Kidney (tissue), 14 donors: ENCODE measurements around the gene ELN. TPM values are rescaled to one million over a fixed set of nuclear protein-coding genes. Genes with fewer than 3 reads are reported as not detected.

Source experiments
- DNase-seq, 5 donors: peaks; one replicate each; pipeline ENCODE4 v3.0.0-alpha.2; 2013 to 2020
- FAIRE-seq: peaks from 2 replicates; lab custom pipeline; 2012; peaks lifted over from hg19 to GRCh38; lab: Jason Lieb, UNC
- H3K27ac ChIP-seq, 2 donors: one replicate each; pipeline ENCODE4 v1.7.0; 2013; ENCODE audit warnings: low read depth in 2 of 2, low read length in 2 of 2, inconsistent platforms in 1 of 2
- H3K27me3 ChIP-seq: one replicate; pipeline ENCODE4 v1.7.1; 2013; ENCODE audit warnings: low read length, inconsistent platforms; ENCODE audit not compliant: control insufficient read depth, insufficient read depth
- H3K36me3 ChIP-seq, 3 donors: one replicate each; pipeline versions ENCODE4 v1.7.0 to v1.7.1; 2013; ENCODE audit warnings: low read length in 3 of 3, control low read depth in 1 of 3, inconsistent platforms in 1 of 3; ENCODE audit not compliant: insufficient read depth in 3 of 3, control insufficient read depth in 2 of 3
- H3K4me1 ChIP-seq, 3 donors: one replicate each; pipeline versions ENCODE4 v1.7.0 to v1.7.1; 2013; ENCODE audit warnings: low read length in 3 of 3, inconsistent platforms in 1 of 3, low read depth in 1 of 3; ENCODE audit not compliant: control insufficient read depth in 2 of 3, insufficient read depth in 2 of 3
- H3K4me3 ChIP-seq, 3 donors: one replicate each; pipeline versions ENCODE4 v1.7.0 to v1.8.1; 2013; ENCODE audit warnings: low read length in 3 of 3, control low read depth in 1 of 3, inconsistent platforms in 1 of 3
- H3K9ac ChIP-seq, 3 donors: one replicate each; pipeline versions ENCODE4 v1.7.0 to v1.7.1; 2013; ENCODE audit warnings: low read length in 3 of 3, control low read depth in 1 of 3, inconsistent platforms in 1 of 3
- H3K9me3 ChIP-seq, 3 donors: one replicate each; pipeline versions ENCODE4 v1.7.0 to v1.7.1; 2013; ENCODE audit warnings: low read length in 3 of 3, control low read depth in 1 of 3, inconsistent platforms in 1 of 3; ENCODE audit not compliant: control insufficient read depth in 2 of 3, insufficient read depth in 1 of 3
- CTCF ChIP-seq: IDR thresholded peaks from 3 replicates; pipeline ENCODE4 v1.5.1; 2012; ENCODE audit warnings: mild to moderate bottlenecking, moderate library complexity, borderline replicate concordance; ENCODE audit not compliant: insufficient read depth; ENCODE audit errors: extremely low read depth
- intact Hi-C: fragments of 100-400 bp; cut with DNase I; formaldehyde crosslinking; loops from one replicate; pipeline ENCODE4 v1.11.1; 2022
- polyA plus RNA-seq: library from polyadenylated mRNA; stranded (reverse); fragments of 350-450 nt; fragmentation: Illumina TruSeq; extraction: RNeasy Lipid Tissue Mini Kit (QIAGEN cat#74804); gene quantifications from one replicate; pipeline ENCODE4 v1.2.3, GENCODE V29; 2014; ENCODE audit warnings: low read depth, low replicate concordance; ENCODE audit not compliant: insufficient read depth
- total RNA-seq: library from RNA; stranded (reverse); fragmentation: NEBNext Ultra II Directional; extraction: Animal tissue kit (Norgen Biotek cat#: 25700); gene quantifications from one replicate; pipeline ENCODE4 v1.2.1, GENCODE V29; 2021
- donor health status: control.
- donor health status: control.
- donor health status: control.
- donor health status: control.
- donor health status: control.
- donor health status: DM: yes; HTN: yes; CAD: no.
- donor health status: Normal renal cell carcinoma (clear cell type).

The ELN gene
- total and polyA plus RNA-seq, 2 donors from 2014 or later = 14.9 to 44.8 TPM

- Histone ChIP-seq H3K27ac (no peak overlapping the region), H3K4me1 (no peaks in the 10 kb centered on the region), H3K9ac (no peak overlapping the region), H3K4me3 (no peak overlapping the region), H3K27me3 (no peaks in the 10 kb centered on the region), H3K36me3 (no peaks in the 10 kb centered on the region), H3K9me3 (no peaks in the 10 kb centered on the region)
- DNase-seq (no peak), FAIRE-seq (no peak)
- intact Hi-C loops = no loop called here
- TF ChIP-seq CTCF = no peak
These were observed 27.4 kb upstream of the ELN start for GRCh38 chr7:74000489-74001149.

DNA sequence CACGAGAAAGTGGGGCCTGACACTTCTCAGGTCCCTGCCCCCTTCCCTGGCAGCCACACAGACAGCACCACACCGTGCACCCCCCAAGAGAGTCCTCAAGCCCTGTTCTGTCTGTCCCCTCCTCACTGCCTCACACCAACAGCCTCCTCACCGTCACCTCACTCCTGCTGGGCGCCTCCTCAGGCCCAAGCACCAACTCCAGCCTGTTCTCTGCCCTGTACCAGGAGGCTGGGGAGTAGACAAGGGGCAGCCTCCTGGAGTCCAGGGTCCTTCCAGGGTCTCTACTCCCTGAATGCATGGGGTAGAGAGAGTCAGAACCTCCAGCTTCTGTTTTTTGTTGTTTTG is 26.9 kb upstream of the ELN start:
- Histone ChIP-seq H3K4me1 (no peaks in the 10 kb centered on the region), H3K27ac (no peak overlapping the region), H3K9ac (no peak overlapping the region), H3K36me3 (no peaks in the 10 kb centered on the region), H3K4me3 (no peak overlapping the region), H3K9me3 (no peaks in the 10 kb centered on the region), H3K27me3 (no peaks in the 10 kb centered on the region)
- intact Hi-C loops = no loop called here
- no peak for FAIRE-seq
- DNase-seq = no peak
- TF ChIP-seq CTCF = no peak

- Histone ChIP-seq H3K27ac (peak overlapping the region; percentile 22 to 37), H3K9ac (no peak overlapping the region), H3K36me3 (no peaks in the 10 kb centered on the region), H3K4me1 (no peaks in the 10 kb centered on the region), H3K4me3 (no peak overlapping the region), H3K27me3 (no peaks in the 10 kb centered on the region), H3K9me3 (no peaks in the 10 kb centered on the region)
- no peak for TF ChIP-seq CTCF
- DNase-seq (peak in 2 of 5 donors; percentile 36 to 90), FAIRE-seq (no peak)
- intact Hi-C loops = no loop called here
These were observed 25.4 kb upstream of the ELN start for GRCh38 chr7:74002474-74003017.

DNA sequence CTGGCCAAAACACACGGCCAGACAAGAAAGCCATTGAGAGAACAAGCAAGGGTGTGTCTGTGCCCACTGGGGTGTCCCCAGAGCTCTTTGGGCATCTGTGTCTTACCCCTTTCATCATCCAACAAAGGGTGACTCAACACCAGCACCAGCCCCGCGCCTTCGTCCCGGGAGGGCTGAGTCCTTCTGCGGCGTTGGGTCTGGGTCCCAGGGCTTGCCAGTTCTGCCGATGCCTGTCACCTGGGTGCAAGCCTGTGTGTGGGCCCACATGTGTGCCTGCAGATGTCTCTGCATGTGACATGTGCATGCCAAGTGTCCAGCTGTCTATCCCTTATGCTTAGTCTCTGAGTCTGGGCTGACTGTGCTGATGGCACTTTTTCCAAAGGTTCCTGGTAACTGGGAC is 24.4 kb upstream of the ELN start:
- Histone ChIP-seq H3K4me3 (no peak overlapping the region), H3K9me3 (no peaks in the 10 kb centered on the region), H3K36me3 (no peaks in the 10 kb centered on the region), H3K27ac (no peak overlapping the region), H3K4me1 (no peaks in the 10 kb centered on the region), H3K27me3 (no peaks in the 10 kb centered on the region), H3K9ac (no peak overlapping the region)
- intact Hi-C loops = no loop called here
- DNase-seq (no peak), FAIRE-seq (no peak)
- no peak for TF ChIP-seq CTCF
